ENCODE results near the gene SOAT2. TPM values are rescaled to one million over a fixed set of nuclear protein-coding genes. Genes with fewer than 3 reads are reported as not detected.
A peak's percentile ranks its signal among the peaks of the same experiment; 100 is the strongest.

The SOAT2 gene
- total RNA-seq, 2 donors from 2014 or later, result 2.2 to 7.9 TPM

DNA sequence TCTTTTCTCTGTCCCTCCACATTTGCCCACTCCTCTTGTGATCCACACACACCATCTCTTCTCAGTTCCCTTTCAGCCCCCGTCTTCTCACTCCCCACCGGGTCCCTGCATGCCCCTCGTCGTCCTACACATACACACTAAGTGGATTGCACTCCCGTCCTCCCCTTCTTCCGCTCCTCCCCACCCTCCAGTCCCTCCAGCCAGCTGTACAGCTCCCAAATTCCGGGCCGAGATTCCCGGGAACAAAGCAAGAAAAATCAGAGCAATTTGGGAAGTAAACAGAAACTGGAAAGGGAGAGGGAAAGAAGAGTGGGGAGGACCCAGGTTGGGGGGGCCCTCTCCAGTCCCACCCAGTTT lies 6.1 kb upstream of the SOAT2 start:
- Mint-ChIP-seq H3K4me1 (ENCODE audit: low read depth) (peaks cover 40% of the 10 kb centered on the region), H3K27me3 (ENCODE audit: low read depth) (peaks cover 15% of the 10 kb centered on the region), H3K4me3 (peak overlapping the region; percentile 80 to 92), H3K36me3 (ENCODE audit: insufficient read depth in 2 of 2) (no peaks in the 10 kb centered on the region), H3K27ac (peak overlapping the region; percentile 64), H3K9me3 (no peaks in the 10 kb centered on the region)
- DNase-seq, result no peak
- ATAC-seq (replicated peaks in 1 of 2), result no peak

DNA sequence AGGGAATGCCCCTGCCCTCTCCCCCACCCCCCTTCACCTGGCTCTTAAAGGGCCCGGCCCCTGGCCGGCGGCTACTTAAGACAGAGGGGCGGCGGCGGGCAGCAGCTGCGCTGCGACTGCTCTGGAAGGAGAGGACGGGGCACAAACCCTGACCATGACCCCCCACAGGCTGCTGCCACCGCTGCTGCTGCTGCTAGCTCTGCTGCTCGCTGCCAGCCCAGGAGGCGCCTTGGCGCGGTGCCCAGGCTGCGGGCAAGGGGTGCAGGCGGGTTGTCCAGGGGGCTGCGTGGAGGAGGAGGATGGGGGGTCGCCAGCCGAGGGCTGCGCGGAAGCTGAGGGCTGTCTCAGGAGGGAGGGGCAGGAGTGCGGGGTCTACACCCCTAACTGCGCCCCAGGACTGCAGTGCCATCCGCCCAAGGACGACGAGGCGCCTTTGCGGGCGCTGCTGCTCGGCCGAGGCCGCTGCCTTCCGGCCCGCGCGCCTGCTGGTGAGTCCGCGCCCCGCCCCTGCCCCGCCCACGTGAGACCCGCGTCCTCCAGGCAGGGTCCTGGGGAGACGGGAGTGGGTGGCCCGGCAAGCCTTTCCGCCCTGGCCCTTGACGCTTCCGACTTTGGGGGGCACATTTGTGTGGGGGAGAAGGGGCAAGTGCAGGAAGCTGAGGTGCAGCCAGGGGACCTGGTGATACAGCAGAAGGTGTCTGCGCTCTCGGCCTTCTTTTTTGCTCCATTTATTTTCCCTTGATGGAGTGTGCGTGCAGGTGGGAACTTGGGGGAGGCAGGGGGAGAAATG lies 5.5 kb upstream of the SOAT2 start, which contains the start of gene IGFBP6:
TSS of gene IGFBP6 (plus strand) at position 104 of the 790 bp plus-strand sequence. CDS start at position 155, 51 bp downstream.
- H3K4me1 Mint-ChIP-seq (ENCODE audit: low read depth), result peaks cover 46% of the 10 kb centered on the region
- H3K9me3 Mint-ChIP-seq, result no peaks in the 10 kb centered on the region
- ATAC-seq (replicated peaks in 1 of 2) (peak; percentile 80 to 84), DNase-seq (peak; percentile 77)
- H3K36me3 Mint-ChIP-seq (ENCODE audit: insufficient read depth in 2 of 2), result no peaks in the 10 kb centered on the region
- H3K27me3 Mint-ChIP-seq (ENCODE audit: low read depth), result peaks cover 15% of the 10 kb centered on the region
- H3K27ac Mint-ChIP-seq, result peak within 1 kb of the TSS; percentile 73
- H3K4me3 Mint-ChIP-seq, result peak within 1 kb of the TSS; percentile 84 to 92

DNA sequence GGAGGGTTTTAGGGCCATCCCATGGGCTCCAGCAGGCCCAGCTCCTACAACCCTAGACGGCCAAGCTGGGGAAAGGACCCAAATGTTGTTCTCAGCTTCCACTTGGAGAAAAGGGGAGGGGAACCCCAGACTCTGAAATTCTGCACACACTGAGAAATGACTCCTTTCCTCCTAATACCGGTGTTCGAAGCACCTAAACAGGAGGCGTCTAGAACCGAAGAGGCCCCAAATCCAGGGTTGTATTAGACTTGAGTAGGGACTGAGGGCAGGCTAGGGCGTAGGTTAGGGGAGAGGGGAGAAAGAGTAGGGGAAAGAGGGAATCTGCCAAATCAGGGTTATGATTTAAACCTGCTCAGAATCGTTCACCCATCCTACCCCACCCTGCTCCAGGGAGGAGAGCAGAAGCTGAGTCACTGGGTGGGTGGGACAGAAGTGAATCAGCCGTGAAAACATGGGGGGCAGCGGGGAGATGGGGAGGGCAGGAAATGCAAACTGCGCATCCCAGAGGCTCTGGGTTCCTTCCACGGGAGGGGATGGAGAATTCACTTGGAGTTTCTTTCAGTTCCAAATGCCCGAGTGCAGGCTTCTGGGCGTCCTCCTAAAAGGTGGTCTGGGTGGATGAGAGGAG lies 4.8 kb upstream of the SOAT2 start:
- Mint-ChIP-seq H3K27me3 (ENCODE audit: low read depth) (peaks cover 15% of the 10 kb centered on the region), H3K36me3 (ENCODE audit: insufficient read depth in 2 of 2) (no peaks in the 10 kb centered on the region), H3K4me3 (peak overlapping the region; percentile 84 to 92), H3K9me3 (no peaks in the 10 kb centered on the region), H3K4me1 (ENCODE audit: low read depth) (peaks cover 51% of the 10 kb centered on the region), H3K27ac (peak overlapping the region; percentile 73)
- ATAC-seq (replicated peaks in 1 of 2) (peak; percentile 30 to 31), DNase-seq (peak; percentile 39 to 59)

DNA sequence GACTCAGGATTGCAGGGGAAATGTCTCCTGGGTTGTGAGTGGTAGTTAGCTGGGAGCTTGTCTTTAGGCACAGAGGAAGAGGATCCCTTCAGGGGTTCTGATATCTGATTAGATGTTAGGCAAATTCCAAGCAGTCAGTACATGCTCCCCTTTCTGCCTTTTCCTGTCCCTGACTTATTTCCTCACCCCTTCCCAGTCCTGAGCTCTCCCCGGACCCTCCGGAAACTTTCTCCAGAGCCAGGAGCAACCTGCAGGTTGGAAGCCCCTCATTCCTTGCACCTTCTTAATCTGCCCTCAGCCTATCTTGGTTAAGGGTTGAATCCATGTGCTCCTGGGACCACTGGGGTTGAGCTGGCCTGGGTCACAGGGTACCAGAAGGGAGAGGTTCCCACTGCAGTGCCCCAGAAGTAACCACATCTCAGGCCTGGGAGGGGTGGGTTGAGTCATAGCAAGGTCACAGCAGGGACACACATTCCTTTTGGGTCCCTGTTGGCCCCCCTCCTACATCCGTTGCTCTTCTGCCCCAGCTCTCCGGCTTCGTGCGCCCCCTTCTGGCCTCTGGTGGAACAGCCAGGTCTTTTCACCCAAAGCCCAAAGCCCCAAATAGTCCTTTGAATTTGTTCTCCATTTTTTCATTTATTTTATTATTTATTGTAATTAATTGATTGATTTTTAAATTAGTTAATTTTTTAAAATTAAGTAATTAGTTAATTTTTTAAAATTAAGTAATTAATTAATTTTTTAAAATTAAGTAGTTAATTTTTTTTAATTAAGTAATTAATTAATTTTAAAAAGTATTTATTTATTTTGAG lies 4.0 kb upstream of the SOAT2 start:
- Mint-ChIP-seq H3K4me3 (peak overlapping the region; percentile 84 to 92), H3K27ac (no peak overlapping the region)
- DNase-seq, result peak; percentile 91 to 92

DNA sequence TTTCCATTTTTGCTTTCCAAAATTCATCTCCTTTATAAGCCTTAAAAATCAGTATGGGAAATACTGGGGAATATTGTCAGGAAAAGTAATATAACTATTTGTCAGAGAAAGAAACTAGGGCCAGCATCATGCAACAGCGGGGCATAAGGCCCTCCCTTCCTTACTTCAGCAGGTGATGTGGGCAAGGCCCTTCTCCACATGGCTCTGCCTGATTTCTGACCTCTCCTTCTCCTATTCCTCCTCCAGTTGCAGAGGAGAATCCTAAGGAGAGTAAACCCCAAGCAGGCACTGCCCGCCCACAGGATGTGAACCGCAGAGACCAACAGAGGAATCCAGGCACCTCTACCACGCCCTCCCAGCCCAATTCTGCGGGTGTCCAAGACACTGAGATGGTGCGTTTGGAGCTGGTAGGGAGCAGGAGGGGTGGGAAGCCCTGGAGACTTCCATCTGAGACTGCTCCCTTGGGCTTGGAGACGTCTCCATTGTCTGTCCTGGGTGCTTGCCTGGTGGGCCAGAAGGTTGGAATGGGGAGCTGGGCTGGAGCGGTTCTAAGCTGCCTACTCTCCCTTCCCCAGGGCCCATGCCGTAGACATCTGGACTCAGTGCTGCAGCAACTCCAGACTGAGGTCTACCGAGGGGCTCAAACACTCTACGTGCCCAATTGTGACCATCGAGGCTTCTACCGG lies 2.7 kb upstream of the SOAT2 start:
- H3K27ac Mint-ChIP-seq, result peak overlapping the region; percentile 34
- H3K36me3 Mint-ChIP-seq (ENCODE audit: insufficient read depth in 2 of 2), result no peaks in the 10 kb centered on the region
- H3K9me3 Mint-ChIP-seq, result no peaks in the 10 kb centered on the region
- DNase-seq (no peak), ATAC-seq (replicated peaks in 1 of 2) (no peak)
- no peak overlapping the region for H3K4me3 Mint-ChIP-seq
- H3K27me3 Mint-ChIP-seq (ENCODE audit: low read depth), result peaks cover 15% of the 10 kb centered on the region
- H3K4me1 Mint-ChIP-seq (ENCODE audit: low read depth), result peaks cover 50% of the 10 kb centered on the region

More for the DNA sequence above, 4.0 kb upstream of the SOAT2 start:
- H3K27me3 Mint-ChIP-seq (ENCODE audit: low read depth), result peaks cover 15% of the 10 kb centered on the region
- no peaks in the 10 kb centered on the region for H3K9me3 Mint-ChIP-seq
- ATAC-seq (replicated peaks in 1 of 2), result peak; percentile 59 to 69
- H3K4me1 Mint-ChIP-seq (ENCODE audit: low read depth), result peaks cover 51% of the 10 kb centered on the region
- no peaks in the 10 kb centered on the region for H3K36me3 Mint-ChIP-seq (ENCODE audit: insufficient read depth in 2 of 2)

DNA sequence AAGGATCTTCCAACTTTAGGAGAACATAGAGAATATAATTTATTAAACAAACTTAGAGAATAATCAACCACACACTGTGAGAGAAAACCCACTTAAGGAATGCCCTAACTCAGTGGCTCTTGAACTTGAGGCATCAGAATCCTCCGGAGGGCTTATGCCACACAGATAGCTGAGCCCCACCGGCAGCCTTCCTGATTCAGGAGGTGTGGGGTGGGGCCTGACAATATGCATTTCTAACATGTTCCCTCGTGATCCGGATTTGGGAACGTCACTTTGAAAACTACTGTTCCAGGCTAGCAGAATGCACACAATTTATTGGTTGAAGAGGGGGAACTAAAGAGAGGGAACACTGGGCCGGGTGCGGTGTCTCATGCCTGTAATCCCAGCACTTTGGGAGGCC lies 2.0 kb upstream of the SOAT2 start:
- Mint-ChIP-seq H3K36me3 (ENCODE audit: insufficient read depth in 2 of 2) (no peaks in the 10 kb centered on the region), H3K4me3 (no peak overlapping the region), H3K9me3 (no peaks in the 10 kb centered on the region), H3K27me3 (ENCODE audit: low read depth) (peaks cover 11% of the 10 kb centered on the region), H3K4me1 (ENCODE audit: low read depth) (peaks cover 50% of the 10 kb centered on the region), H3K27ac (peak overlapping the region; percentile 61)
- DNase-seq, result no peak
- no peak for ATAC-seq (replicated peaks in 1 of 2)

DNA sequence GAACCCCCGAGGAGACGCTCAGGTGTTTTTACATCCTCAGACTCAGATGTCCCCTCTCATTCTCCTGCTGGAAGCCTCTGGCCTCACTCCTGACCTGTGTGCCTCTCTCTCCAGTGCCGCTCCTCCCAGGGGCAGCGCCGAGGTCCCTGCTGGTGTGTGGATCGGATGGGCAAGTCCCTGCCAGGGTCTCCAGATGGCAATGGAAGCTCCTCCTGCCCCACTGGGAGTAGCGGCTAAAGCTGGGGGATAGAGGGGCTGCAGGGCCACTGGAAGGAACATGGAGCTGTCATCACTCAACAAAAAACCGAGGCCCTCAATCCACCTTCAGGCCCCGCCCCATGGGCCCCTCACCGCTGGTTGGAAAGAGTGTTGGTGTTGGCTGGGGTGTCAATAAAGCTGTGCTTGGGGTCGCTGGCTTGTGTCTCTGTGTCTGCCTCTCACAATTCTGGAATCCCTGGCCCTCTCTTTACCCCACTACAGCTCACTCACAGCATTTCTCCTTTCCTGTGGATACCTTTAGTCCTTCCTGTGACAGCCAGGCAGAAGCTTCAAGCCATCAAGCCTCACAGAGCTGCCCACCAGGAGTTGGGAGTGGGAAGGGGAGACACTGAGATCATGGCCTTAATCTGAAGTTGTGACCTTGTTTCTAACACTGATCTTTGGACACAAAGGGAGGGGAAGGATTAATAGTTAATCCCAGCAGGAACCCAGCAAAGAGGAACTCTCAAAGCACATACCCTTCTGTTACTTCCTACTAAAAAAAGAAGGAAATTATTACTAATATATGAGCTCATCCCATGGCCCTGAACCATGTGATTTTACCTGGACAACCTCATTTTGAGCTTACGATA lies 1.1 kb upstream of the SOAT2 start:
- DNase-seq (no peak), ATAC-seq (replicated peaks in 1 of 2) (no peak)
- peak overlapping the region; percentile 39 for H3K27ac Mint-ChIP-seq
- peaks cover 45% of the 10 kb centered on the region for H3K4me1 Mint-ChIP-seq (ENCODE audit: low read depth)
- H3K27me3 Mint-ChIP-seq (ENCODE audit: low read depth), result peaks cover 2% of the 10 kb centered on the region
- peak overlapping the region; percentile 12 to 66 for H3K4me3 Mint-ChIP-seq
- no peaks in the 10 kb centered on the region for H3K36me3 Mint-ChIP-seq (ENCODE audit: insufficient read depth in 2 of 2)
- H3K9me3 Mint-ChIP-seq, result no peaks in the 10 kb centered on the region

DNA sequence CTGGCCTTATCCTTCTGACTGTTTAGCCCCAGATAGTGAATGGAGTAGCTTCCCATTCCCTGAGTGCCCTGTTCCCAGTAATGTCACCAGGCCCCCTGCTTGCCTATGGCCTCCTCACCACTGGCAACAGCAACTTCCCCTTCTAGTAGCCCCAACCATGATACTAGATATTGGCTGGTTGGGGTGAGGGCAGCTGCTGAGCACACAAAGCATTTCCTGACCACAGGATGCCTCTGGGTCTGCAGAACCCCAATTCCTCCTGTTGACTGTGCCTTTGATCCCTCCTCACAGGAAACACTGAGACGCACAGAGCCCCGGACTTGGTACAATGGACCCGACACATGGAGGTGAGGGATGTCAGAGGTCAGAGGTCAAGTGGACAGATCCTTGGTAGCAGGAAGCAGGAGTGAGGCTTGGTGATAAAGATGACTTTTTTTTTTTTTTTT lies 597 bp downstream of the SOAT2 start:
- Mint-ChIP-seq H3K36me3 (ENCODE audit: insufficient read depth in 2 of 2) (no peaks in the 10 kb centered on the region), H3K27me3 (ENCODE audit: low read depth) (no peaks in the 10 kb centered on the region), H3K27ac (no peak overlapping the region), H3K4me3 (peak overlapping the region in 1 of 2 donors; percentile 66), H3K9me3 (no peaks in the 10 kb centered on the region), H3K4me1 (ENCODE audit: low read depth) (peaks cover 33% of the 10 kb centered on the region)
- ATAC-seq (replicated peaks in 1 of 2), result no peak
- no peak for DNase-seq

DNA sequence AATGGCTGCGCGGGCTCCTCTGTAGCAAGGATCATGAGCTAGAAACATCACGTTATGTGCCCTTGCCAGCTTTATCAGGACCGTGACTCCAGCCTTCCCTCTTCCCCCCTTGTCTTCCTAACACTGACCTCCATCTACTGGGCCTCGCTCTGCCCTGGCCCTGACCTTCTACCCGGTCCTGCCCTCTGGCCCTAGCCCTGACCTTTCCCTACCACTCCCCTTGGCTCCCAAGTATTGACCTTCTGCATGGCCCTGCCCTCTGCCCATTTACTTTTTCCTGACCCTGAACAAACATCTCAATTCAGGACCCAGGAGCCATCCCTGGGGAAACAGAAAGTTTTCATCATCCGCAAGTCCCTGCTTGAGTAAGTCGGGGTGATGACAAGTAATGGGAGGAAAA lies 2.0 kb downstream of the SOAT2 start:
- Mint-ChIP-seq H3K36me3 (ENCODE audit: insufficient read depth in 2 of 2) (no peaks in the 10 kb centered on the region), H3K4me3 (no peak overlapping the region), H3K9me3 (no peaks in the 10 kb centered on the region), H3K27me3 (ENCODE audit: low read depth) (no peaks in the 10 kb centered on the region), H3K27ac (no peak overlapping the region), H3K4me1 (ENCODE audit: low read depth) (peaks cover 27% of the 10 kb centered on the region)
- DNase-seq (no peak), ATAC-seq (replicated peaks in 1 of 2) (no peak)

DNA sequence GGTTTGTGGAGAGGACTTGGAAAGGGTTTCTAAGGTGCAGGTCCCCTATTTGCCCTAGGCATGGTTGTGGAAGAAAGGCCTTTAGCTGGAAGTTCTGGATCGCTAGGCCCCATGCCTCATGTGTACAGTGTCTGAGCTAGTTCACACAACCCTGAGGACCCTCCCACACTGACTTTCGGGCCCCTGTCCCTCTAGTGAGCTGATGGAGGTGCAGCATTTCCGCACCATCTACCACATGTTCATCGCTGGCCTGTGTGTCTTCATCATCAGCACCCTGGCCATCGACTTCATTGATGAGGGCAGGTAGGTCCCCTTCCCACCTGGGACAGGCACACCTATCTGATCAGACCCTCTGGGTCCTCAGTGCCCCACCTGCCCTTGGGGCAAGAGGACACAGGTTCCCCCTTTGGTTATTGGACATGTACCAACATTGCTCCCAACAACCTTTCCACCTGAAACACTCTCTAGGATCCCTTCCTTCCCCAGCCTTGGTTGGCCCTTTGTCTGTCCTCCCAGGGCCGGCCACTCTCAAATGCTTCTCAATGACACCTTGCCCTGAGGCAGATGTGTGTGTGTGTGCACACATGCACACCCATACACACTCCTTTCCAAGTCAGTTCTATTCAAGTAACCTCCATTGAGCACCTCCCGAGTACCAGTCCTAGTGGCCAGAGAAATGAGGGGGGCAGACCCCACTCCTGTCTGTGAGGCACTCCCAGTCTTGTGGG lies 2.6 kb downstream of the SOAT2 start:
- Mint-ChIP-seq H3K4me3 (no peak overlapping the region), H3K27me3 (ENCODE audit: low read depth) (no peaks in the 10 kb centered on the region), H3K27ac (no peak overlapping the region)

DNA sequence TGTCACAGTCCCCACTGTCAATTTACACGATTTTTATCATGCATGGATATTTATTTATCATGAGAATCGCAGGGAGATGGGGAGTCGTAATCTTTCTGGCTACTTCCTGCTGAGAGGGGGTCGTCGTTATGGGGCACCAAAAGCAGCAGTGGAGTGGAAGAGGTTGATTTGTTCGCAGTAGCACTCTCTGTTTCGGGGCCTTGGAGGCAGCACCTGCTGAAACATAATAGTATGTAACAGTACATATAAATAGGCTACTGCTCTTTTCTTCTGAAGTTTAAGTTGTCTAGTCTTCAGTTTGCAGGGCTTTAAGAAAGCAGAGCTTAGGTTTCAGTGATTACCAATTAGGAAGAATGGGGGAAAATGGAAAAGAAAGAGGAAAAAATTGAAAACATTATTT lies 3.8 kb downstream of the SOAT2 start:
- Mint-ChIP-seq H3K4me3 (no peak overlapping the region), H3K27me3 (ENCODE audit: low read depth) (no peaks in the 10 kb centered on the region), H3K4me1 (ENCODE audit: low read depth) (peaks cover 23% of the 10 kb centered on the region), H3K9me3 (no peaks in the 10 kb centered on the region), H3K36me3 (ENCODE audit: insufficient read depth in 2 of 2) (no peaks in the 10 kb centered on the region), H3K27ac (no peak overlapping the region)
- DNase-seq, result no peak
- ATAC-seq (replicated peaks in 1 of 2), result no peak

More for the DNA sequence above, 2.6 kb downstream of the SOAT2 start:
- H3K9me3 Mint-ChIP-seq, result no peaks in the 10 kb centered on the region
- ATAC-seq (replicated peaks in 1 of 2), result no peak
- no peaks in the 10 kb centered on the region for H3K36me3 Mint-ChIP-seq (ENCODE audit: insufficient read depth in 2 of 2)
- no peak for DNase-seq
- H3K4me1 Mint-ChIP-seq (ENCODE audit: low read depth), result peaks cover 27% of the 10 kb centered on the region

Data from activated T-cell treated with anti-CD3 and anti-CD28 coated beads, Interleukin-2, amount 50 U/mL, for 72 hours (primary cell).